Urothelium cell line (cell line): ENCODE data around the gene LIPH.

Experiments used
- DNase-seq: peaks from one replicate; pipeline ENCODE4 v3.0.0; 2011; ENCODE audit warnings: low spot score, mixed read lengths
- FAIRE-seq: peaks from 2 replicates; lab custom pipeline; 2011; peaks lifted over from hg19 to GRCh38; lab: Jason Lieb, UNC

The LIPH gene

DNA sequence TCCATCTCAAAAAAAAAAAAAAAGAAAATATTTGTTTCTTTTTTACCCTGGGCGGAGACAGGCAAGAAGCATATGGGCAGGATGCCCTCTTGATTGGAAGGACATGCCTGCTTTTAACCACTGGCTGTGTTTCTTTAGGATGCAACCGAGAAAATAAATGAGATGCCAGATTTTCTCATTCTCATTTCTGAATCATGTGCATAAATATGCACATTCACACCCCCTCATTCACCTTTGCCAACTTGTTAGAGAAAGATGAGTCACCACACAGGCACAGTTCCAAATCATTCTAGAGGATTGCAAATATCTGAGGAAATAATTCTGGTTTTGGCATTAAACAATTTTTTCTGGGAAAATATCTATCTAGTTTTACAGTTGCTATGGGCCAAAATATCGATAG, 3.3 kb downstream of the LIPH start:
- no peak for FAIRE-seq

DNA sequence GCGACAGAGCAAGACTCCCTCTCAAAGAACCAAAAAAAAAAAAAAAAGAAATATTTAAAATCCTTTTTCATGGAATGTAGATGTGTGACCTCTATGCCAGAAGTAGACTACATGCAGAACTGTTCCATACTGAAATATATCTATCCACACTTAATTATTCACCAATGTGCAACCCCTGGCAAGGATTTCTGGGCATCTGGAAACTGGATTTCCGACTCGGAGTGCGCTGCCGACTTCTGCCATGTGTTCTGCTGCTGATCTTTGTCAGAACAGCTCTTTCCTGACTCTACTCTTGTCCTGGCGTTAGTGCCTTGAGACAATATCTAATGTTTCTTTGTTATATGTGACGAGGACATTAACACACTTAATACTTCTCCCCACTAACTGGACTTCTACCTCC, 11.7 kb downstream of the LIPH start:
- FAIRE-seq = no peak

More for the DNA sequence above, 3.3 kb downstream of the LIPH start:
- DNase-seq = peak; percentile 78

DNA sequence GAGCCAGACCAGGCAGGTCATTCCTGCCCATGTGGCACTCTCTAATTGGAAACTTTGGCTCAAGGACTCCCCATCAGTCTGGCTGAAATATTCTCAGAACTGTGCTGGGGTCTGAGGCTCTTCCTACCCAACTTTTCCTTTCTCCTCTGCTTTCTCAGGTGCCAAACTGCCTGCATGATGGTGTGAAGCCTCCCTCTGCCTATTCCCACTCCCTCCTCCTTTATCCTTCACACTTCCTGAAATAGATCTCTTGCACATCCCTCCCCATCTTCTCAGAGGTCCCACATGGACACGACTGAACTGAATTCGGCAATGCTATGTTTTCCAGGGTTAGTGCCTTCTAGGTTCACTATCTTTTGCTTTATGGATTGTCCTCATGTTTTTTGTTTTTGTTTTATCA, 12.5 kb downstream of the LIPH start:
- FAIRE-seq (no peak), DNase-seq (no peak)

More for the DNA sequence above, 11.7 kb downstream of the LIPH start:
- DNase-seq = no peak

DNA sequence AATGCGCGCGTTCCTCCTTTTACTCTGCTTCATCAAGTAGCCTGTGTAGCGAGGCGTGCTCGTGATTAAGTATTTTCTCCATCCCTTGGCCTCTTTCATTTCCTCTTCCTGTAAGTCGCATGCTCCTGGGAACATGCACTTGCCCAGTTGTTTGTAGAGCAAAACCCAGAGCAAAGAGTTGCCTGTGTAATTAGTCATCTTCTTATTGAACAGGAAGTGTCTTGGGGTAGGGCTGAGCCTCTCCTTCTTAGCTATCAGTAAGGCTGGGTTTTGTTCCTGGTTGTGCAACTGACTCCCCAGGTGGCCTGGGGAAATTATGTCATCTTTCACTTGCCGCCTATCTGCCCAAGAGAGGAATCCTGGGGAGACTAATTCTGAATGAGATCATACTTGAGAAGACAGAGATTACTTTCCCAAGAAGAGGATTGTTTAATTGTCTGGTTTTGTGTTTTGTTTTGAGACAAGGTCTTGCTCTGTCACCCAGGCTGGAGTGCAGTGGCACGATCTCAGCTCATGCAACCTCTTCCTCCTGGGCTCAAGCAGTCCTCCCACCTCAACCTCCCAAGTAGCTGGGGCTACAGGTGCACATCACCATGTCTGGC, 14.9 kb downstream of the LIPH start:
- peak; percentile 86 for DNase-seq
- FAIRE-seq = no peak

DNA sequence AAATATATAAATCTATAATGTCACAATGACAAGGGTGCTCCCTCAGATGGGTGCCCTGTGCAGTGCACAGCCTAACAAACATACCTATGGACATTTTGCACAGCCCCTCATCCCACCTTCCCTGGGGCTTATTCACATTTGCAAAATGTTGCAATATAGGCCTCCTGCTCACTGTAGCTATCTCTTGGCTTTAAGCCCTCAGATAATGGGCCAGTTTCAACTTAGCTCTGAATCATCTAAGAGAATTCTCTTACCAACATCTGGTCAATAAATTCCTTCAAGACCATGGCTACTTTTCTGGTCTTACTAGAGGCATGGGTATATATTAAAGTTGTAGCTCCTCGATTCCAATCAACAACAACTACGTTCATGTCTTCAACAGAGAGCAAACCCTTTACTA, 17.9 kb downstream of the LIPH start:
- no peak for DNase-seq
- no peak for FAIRE-seq

DNA sequence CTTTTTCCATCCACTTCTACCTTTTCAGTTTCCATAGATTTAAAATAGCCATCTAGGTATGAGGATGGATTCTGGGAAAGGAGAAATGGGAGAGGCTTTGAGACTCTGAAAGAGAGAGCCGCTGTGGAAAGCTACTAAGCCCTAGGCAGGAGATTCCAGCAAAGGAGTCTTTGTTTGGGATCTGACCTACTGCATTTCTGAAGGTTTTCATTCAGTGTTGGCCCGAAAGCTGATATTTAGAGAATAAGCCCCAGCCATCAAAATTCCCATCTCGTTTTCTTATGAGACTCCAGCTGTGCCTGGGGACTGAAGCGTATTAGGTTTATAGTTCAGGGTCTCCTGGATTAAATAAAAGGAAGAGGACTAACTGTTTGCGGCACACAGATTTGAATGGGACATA, 19.5 kb downstream of the LIPH start:
- FAIRE-seq = no peak
- DNase-seq = no peak

DNA sequence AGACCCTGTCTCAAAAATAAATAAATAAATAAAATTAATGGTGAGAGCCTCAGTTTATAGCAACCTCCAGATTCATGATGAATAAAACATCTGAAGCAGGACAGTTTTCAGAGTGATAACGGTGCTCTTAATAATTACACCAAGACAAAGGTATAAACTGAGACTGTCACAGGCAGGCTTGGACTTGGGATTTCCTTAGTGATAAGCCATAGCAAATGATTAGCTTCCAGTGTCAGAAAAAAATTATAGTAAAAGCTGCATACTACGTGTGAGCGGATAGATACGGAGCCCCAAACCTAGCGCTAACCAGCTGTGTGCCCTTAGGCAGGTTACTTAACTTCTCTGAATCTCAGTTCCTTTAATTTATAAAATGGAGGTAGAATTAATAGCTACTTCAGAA, 21.5 kb downstream of the LIPH start:
- FAIRE-seq (no peak), DNase-seq (no peak)

DNA sequence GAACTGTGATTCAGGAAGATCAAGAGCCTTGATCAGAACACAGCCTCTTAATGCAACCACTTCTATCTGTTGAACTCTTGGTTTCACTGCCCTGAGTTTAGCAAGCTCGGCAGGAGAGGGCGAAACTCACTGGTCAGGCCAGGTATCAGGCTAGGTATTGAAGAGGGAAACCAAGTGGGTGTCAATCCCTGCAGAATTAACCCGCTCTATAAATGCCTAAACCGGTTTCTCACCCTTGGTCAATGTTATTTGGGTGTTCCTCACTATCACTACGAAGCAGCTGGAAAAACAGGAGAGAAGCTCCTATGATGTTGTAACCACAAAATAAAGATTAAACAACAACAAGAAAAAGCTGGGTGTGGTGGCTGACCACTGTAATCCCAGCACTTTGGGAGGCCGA, 23.9 kb downstream of the LIPH start:
- FAIRE-seq (no peak), DNase-seq (no peak)

DNA sequence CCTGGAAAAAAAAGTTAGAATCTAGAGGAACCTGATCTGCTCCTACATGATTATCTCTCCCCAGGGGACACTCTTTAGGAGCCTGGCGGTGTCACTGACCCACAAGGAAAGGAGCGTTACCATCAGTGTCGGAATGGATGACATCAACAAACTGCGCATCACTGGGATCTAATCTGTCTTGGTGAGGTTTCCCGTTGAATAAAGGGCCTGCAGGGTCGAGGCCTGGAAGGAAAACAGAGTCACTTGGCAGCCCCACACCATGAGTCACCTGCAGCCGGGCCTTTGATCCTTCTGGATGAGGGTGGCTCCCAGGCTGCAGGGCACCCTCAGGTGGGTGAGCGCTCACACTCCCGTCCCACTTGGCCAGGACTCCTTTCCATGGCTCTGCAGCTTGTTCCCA, 25.0 kb downstream of the LIPH start:
- DNase-seq = peak; percentile 64
- FAIRE-seq = no peak

DNA sequence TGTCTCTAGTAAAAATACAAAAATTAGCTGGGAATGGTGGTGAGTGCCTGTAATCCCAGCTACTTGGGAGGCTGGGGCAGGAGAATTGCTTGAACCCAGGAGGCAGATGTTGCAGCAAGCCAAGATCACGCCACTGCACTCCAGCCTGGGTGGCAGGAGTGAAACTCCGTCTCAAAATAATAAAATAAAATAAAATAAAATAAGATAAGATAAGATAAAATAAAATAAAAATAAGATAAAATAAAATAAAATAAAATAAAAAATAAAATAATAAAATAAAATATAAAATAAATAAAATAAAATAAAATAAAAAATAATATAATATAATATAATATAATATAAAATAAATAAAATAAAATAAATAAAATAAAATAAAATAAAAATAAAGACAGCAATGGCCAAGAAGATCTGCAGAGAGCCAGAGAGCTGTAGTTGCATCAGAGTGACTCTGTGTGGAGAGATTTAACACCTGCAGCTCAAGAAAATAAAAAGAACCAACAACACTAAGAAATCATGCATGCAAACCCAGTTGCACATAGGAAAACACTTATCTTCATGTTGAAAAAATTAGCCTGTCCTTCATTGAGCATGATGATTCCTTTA, 25.9 kb downstream of the LIPH start:
- FAIRE-seq (no peak), DNase-seq (no peak)

DNA sequence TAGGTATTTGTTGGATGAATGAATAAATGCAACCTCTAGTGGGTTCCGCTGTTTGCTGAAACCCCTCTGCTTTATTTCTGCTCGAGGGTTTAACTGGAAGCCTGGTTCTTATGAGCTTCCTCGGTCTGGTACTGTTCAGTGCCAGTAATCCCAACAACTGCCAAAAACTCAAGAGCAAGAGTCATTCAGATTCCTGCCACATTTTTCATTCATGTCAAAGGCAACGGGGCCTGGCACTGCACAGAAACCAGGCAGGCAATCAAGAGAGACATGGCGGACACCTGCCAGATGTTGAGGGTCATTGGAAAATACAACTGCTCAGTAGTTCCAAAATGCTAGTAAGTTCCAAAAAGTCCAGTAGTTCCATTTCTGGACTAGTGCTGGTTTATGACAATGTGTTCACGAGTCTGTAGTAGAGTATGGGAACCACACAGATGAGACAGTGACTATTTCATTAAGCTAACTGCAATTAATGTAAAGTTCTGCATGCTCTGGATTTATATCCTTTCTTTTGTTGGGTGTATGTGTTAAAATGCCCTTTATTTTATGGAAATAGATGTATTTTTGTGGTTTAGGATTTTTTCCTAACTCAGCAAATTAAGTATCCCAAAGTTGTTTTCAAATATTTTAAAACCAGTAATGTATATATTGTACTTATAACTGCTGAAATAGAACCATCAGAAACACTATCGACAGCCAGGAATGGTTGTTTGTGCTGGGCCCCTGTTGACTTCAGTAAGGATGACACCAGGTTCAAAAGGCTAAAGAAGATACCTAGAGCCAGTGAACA, 30.8 kb downstream of the LIPH start:
- no peak for DNase-seq
- no peak for FAIRE-seq

DNA sequence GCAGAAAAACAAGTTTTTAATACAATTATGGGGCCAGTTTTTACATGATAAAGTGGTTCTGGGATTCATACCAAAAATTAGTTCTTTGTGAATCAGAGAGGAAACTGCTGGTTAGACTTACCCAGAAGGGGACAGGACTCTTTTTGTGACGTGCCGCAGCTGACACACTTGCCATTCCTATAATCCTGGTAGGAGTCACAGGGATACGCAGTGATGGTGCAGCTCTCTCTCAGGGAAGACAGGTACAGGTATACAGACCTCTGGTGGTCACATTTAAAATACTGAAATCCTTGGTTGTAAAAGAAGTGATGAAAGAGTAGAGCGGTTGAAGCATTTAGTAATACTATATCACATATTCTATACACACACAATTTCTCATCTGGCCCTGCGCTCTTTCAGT, 33.4 kb downstream of the LIPH start:
- DNase-seq = no peak
- FAIRE-seq = no peak

DNA sequence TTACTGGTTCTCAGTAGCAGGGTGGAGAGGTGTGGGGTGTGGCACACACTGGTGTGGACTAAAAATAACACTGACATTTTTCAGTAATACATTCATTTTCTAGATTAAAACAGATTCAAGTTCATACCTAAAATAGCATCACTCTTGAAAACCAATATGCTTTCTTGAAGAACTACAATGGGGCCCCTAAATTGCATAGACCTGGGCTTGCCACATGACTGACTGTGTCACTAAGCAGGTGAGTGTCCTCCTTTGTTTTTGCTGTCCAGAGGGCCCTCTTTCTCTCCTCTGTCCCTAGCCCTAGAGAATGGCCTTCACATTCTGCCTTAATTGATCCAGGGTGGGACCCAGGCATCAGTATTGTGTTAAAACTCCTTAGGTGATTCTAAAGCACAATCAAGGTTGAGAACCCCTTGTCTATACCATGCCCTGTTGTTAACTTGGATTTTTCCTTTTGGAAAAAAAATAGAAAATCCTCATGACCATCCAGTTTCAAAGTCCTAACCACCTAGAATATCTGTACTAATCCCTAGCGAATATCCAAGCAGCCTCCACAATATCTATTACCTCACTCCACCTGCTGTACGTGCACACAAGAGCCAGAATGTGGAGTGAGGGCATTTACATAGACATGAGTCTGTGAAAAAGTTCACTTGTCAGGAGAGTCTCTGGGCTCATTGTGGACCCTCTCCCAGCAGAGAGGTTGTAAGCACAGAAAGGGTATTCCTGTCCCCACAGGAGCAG, 34.8 kb downstream of the LIPH start:
- no peak for DNase-seq
- FAIRE-seq = no peak

DNA sequence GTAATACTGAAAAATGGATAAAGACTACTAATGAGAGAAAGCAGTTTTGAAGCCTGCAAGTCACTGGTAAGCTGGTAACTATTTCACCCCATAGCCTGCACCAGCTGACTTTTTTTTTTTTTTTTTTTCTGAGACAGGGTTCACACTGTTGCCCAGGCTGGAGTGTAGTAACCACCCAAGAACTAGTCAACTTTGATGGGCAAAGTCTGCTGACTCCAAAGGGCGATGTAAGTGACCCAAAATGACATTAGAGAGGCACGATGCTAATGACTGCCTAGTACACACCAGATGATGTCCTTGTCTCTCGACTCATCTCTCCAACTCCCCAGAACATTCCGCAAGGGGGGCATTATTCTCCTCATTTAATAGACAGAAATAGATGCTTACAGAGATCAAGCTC, 40.7 kb downstream of the LIPH start:
- FAIRE-seq (no peak), DNase-seq (no peak)

DNA sequence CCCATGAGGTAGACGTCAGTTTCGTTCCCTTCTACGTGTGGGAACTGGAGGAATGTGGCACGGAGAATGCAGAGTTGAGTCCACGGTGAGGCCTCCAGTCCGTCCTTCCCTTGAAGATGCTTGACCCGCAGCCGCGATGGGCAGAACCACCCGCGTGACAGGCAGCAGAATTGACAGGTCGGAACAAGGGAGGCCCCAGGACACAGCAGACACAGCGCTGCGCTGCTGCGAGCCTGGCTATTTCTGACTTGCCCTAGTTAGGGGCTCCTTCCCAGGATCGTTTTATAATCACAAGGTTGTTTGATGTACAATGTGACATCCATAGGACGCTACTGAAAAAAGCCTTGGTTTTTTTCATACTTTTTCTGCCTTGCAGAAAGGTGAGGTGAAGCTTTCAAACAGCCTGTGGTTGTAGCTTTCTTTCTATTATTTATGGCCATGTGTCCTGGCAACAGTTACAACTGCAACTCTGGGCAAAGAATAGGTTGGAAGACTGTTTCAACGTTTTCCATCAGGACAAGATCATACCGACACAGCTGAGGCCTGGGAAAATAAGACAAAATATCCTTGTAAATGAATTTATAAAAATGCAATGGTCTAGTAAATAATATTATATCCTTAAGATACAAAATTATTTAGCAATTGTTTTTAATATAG, 43.9 kb downstream of the LIPH start:
- DNase-seq (no peak), FAIRE-seq (no peak)

DNA sequence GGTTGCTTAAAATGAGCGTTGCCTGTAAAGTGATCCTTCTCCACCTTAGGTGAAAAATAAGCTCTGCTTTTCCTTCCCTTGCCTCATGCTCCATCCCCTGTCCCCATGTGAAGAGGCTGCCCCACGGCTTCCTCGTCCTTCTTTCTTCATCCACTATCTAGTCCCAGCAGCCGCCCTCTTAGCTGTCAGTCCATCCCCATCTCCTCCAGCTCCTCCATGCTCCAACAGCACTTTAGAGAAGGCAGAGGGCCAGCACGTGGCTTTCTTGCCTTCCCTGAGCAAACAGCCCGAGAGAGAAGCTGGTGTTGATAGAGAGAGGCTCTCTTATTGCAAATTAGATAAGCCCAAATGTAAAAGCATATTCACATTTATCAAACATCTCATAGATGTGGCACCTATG, 44.5 kb downstream of the LIPH start:
- DNase-seq = no peak
- FAIRE-seq = no peak

DNA sequence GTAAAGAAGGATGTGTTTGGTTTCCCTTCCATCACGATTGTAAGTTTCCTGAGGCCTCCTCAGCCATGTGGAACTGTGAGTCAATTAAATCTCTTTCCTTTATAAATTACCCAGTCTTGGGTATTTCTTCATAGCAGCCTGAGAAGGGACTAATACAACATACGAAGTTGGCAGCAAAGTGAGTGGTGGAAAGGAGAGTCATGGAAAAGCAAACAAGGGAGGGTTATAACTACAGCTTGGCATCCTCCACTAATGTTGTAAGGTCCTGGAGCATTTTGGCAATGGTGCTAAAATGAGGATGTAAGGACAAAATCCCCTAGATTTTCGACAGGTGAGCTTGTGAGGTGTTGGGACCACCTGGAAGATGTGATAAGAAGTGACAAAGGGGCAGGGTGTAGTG, 47.8 kb downstream of the LIPH start:
- DNase-seq = no peak
- no peak for FAIRE-seq

DNA sequence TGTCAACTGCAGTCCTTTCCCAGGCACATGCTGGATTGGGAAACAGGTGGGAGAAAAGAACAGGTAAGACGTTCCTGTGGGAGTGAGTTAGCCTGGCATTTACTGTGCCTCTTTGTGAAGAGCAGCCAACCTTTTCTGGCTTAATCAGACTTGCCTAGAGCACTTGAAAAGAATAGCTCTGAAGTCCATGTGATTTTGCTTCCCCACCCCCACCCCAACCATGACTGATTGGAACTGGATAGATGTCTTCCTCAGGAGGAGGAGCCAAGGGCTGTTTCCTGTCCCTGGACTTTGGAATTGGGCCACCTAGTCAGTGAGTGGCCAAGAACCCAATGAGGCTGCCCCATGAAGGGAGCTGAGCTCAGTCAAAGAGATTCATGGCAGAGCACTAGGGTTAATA, 48.9 kb downstream of the LIPH start:
- FAIRE-seq (no peak), DNase-seq (no peak)

DNA sequence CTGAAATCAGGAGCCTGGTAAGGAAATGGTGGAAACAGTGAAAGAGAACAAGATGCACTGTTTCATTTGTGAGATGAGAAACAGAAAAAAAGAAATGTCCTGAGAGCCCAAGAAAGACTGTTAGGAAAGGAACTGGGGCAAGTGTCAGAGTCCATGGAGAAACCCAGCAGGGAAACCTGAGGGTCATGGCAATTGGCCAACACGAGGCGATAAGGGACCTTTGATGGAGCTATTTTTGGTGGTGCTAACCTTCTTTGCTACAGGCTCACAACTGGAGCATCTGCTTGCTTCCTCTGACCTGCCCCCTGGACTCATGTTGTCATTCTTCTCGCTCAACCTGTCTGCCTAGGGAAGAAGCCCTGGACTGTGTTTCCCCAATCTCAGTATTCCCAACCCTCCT, 49.4 kb downstream of the LIPH start:
- no peak for FAIRE-seq
- no peak for DNase-seq

DNA sequence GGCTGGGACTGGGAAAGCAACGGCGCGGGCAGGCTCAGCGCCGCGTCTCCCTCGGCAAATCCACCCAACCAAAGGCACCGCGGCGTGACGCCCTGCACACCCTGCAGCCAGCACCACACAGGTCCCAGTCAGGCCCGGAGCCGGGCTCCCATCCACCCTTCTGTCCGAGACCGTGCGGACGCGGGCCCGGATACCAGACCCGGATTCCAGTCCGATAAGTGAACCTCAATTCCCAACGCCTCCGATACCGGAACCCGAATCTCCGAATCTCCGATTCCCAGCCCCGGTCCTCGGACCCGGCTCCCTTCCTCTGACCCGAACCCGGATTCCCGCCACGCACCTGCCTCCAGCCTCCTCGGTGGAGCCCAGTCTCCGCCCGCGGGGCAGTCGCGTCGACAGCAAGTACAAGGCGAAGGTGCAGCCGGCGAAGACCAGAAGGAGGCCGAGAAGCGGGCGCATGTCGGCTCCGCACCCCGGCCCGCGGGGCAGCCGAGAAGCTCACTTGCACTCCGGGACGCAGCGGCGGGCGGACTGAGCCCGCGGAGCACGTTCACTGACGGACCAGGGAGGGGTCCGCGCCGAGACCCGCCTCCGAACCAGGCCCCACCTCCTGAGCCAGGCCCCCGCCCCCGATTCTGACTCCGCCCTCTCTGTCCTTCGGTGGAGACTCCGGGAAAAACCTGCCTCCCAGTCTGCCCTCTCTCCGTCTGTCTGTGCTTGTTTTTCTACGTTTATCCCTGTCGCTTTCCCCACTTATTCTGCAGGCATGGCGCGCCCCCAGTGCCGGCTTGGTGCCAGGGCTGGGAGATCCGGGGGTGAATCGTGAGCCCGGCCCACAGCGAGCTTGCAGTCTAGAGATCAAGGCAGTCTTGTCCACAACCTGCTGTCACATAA, 53.6 kb downstream of the LIPH start, which contains the start of gene TMEM41A:
TSS of gene TMEM41A (minus strand) at position 533 of the 894 bp plus-strand sequence. CDS start at position 459, 74 bp downstream.
- no peak for FAIRE-seq
- DNase-seq = peak; percentile 96
